Ishikawa (cell line): Measurements from ENCODE around the gene TPK1.

Experiments
- CEBPB ChIP-seq: IDR thresholded peaks from 2 replicates; pipeline ENCODE4 v1.6.1; 2012
- CREB1 ChIP-seq: IDR thresholded peaks from 2 replicates; pipeline ENCODE4 v1.6.1; 2012; ENCODE audit warnings: low read depth
- EGR1 ChIP-seq: IDR thresholded peaks from 2 replicates; pipeline ENCODE4 v1.6.1; 2012
- EP300 ChIP-seq: IDR thresholded peaks from 2 replicates; pipeline ENCODE4 v1.6.1; 2012; ENCODE audit warnings: borderline replicate concordance
- RAD21 ChIP-seq: IDR thresholded peaks from 2 replicates; pipeline ENCODE4 v1.6.1; 2012; ENCODE audit warnings: low read depth
- TCF12 ChIP-seq: IDR thresholded peaks from 2 replicates; pipeline ENCODE4 v1.6.1; 2012; ENCODE audit warnings: low read depth
- USF1 ChIP-seq: IDR thresholded peaks from 2 replicates; pipeline ENCODE4 v1.6.1; 2012
- TF ChIP-seq, protein P1 (sequence below): IDR thresholded peaks from 2 replicates; pipeline ENCODE4 v1.6.1; 2012; ENCODE audit warnings: low read depth, mild to moderate bottlenecking

DNA sequence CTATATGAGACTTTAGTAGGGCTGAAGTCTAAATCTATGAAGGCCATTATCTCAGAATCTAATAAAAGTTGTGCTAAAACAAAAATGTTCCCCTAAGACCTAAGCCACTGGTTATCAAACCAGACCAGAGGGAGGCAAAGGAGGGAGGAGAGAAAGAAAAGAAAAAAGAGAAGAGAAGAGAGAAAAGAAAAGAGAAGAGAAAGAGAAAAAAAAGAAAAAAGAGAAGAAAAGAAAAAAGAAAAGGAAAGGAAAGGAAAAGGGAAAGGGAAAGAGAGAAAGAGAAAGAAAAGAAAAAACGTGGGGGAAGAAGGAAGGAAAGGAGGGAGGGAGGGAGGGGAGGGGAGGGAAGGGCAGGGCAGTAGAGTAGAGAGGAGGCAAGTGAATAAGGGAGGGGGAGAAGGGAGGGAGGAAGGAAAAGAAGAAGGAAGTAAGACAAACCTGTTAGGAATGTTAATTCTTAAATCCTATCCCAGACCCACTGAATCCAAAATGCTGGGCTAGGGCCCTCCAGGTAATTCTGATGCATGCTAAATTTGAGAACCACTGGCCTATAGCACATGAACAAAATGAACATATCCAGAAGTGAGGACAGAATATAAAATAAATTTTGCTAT is 98.9 kb downstream of the TPK1 start:
- TF ChIP-seq EP300 (no peak), CREB1 (no peak), TCF12 (no peak), RAD21 (no peak), CEBPB (no peak), EGR1 (no peak), USF1 (no peak)
- TF ChIP-seq, protein P1, sequence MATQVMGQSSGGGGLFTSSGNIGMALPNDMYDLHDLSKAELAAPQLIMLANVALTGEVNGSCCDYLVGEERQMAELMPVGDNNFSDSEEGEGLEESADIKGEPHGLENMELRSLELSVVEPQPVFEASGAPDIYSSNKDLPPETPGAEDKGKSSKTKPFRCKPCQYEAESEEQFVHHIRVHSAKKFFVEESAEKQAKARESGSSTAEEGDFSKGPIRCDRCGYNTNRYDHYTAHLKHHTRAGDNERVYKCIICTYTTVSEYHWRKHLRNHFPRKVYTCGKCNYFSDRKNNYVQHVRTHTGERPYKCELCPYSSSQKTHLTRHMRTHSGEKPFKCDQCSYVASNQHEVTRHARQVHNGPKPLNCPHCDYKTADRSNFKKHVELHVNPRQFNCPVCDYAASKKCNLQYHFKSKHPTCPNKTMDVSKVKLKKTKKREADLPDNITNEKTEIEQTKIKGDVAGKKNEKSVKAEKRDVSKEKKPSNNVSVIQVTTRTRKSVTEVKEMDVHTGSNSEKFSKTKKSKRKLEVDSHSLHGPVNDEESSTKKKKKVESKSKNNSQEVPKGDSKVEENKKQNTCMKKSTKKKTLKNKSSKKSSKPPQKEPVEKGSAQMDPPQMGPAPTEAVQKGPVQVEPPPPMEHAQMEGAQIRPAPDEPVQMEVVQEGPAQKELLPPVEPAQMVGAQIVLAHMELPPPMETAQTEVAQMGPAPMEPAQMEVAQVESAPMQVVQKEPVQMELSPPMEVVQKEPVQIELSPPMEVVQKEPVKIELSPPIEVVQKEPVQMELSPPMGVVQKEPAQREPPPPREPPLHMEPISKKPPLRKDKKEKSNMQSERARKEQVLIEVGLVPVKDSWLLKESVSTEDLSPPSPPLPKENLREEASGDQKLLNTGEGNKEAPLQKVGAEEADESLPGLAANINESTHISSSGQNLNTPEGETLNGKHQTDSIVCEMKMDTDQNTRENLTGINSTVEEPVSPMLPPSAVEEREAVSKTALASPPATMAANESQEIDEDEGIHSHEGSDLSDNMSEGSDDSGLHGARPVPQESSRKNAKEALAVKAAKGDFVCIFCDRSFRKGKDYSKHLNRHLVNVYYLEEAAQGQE, result no peak
